WERI-Rb-1 (cell line): ENCODE data around the gene NEXN.

ENCODE experiments used
- DNase-seq: peaks from one replicate; pipeline ENCODE4 v3.0.0-alpha.2; 2020
- H3K27ac ChIP-seq: fragments of 250-450 bp; sonication (Bioruptor Pico); 2 replicates; pipeline ENCODE4 v1.5.1; 2020; ENCODE audit warnings: mild to moderate bottlenecking, moderate library complexity
- H3K27me3 ChIP-seq: fragments of 250-450 bp; sonication (Bioruptor Pico); 2 replicates; pipeline ENCODE4 v1.5.1; 2021; ENCODE audit warnings: mild to moderate bottlenecking, low read depth, moderate library complexity; ENCODE audit not compliant: insufficient read depth, severe bottlenecking
- H3K36me3 ChIP-seq: fragments of 250-450 bp; sonication (Bioruptor Pico); 2 replicates; pipeline ENCODE4 v1.5.1; 2020; ENCODE audit warnings: mild to moderate bottlenecking, moderate library complexity
- H3K4me3 ChIP-seq: 2 replicates; pipeline ENCODE4 v1.5.1; 2011; ENCODE audit warnings: low read depth, mild to moderate bottlenecking, control low read depth, low read length
- H3K9me3 ChIP-seq: fragments of 250-450 bp; sonication (Bioruptor Pico); 2 replicates; pipeline ENCODE4 v1.5.1; 2021; ENCODE audit warnings: mild to moderate bottlenecking, moderate library complexity; ENCODE audit not compliant: severe bottlenecking
- TF ChIP-seq, protein P1 (sequence below): IDR thresholded peaks from 2 replicates; pipeline ENCODE4 v1.5.1; 2011; ENCODE audit warnings: low read depth, mild to moderate bottlenecking, control low read depth, inconsistent platforms, low read length

The NEXN gene

DNA sequence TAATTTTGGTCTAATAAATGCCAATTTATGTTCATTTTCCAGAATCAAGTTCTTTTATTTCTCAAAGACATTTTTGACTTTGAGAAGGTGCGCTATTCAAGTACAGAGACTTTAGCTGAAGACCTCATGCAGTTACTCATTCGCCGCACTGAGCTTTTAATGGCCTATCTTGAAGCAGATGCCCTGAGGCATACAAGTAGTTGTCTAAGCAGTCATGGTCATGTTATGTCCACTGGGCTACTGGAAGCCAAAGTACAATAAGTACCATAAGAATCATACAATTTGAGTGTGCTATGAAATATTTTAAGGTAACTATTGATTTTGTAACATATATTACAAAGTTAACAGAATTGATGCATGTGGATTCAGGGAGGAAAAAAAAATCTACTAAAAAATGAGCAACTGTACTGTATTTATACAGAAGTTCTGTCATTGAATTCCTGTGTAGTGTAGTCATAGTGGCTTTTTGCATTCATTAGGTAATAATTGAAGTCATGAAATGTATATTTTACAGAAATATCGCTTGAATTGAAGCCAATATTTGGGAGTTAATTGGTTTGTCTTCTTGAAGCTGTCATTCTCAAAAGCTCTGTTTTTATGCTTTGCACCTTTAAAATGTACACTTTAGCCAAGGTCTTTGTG lies 13.5 kb upstream of the NEXN start:
- Histone ChIP-seq H3K9me3 (no peaks in the 10 kb centered on the region), H3K27me3 (no peaks in the 10 kb centered on the region), H3K27ac (no peak overlapping the region), H3K36me3 (no peaks in the 10 kb centered on the region), H3K4me3 (no peak overlapping the region)
- TF ChIP-seq, protein P1, sequence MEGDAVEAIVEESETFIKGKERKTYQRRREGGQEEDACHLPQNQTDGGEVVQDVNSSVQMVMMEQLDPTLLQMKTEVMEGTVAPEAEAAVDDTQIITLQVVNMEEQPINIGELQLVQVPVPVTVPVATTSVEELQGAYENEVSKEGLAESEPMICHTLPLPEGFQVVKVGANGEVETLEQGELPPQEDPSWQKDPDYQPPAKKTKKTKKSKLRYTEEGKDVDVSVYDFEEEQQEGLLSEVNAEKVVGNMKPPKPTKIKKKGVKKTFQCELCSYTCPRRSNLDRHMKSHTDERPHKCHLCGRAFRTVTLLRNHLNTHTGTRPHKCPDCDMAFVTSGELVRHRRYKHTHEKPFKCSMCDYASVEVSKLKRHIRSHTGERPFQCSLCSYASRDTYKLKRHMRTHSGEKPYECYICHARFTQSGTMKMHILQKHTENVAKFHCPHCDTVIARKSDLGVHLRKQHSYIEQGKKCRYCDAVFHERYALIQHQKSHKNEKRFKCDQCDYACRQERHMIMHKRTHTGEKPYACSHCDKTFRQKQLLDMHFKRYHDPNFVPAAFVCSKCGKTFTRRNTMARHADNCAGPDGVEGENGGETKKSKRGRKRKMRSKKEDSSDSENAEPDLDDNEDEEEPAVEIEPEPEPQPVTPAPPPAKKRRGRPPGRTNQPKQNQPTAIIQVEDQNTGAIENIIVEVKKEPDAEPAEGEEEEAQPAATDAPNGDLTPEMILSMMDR, result no peak
- no peak for DNase-seq

DNA sequence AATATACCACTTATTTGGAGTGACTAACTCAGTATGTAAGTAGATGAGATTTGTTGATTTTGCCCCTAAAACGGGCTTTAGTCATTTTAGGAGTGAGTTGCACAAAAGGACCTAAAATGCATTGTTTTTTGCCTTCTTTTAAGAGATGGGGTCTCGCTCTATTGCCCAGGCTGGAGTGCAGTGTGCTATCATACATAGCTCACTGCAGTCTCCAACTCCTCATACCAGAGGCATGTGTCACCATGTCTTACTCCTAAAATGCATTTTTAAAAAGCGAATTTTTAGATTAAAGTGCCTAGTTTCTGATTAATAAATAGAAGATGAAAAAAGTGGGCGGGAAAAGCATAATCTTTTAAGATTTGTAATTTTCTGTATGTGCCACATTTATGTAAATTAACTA lies 11.5 kb upstream of the NEXN start:
- DNase-seq, result no peak
- H3K27me3 ChIP-seq, result no peaks in the 10 kb centered on the region
- no peaks in the 10 kb centered on the region for H3K9me3 ChIP-seq
- no peak overlapping the region for H3K4me3 ChIP-seq
- H3K36me3 ChIP-seq, result no peaks in the 10 kb centered on the region
- no peak overlapping the region for H3K27ac ChIP-seq
- TF ChIP-seq, protein P1, result no peak

DNA sequence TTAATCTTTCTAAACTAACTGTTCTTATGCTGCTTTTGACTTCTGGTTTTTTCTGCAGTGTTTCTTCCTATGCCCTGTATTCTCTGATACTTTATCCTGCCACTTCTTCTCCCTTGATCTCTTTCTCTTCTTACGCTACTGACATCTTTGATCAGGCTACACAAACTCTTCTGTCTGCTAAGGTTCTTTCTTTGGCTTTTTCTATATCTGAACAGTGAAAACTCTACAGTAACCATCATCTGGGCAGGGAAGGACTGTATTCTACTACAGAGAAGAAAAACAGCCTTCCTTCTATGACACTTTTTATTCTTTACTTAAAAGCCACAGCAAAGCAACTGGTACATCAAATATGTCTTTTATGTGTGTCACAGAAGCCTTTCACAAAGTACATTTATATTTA lies 7.4 kb upstream of the NEXN start:
- no peak overlapping the region for H3K4me3 ChIP-seq
- no peak for DNase-seq
- TF ChIP-seq, protein P1, result no peak

DNA sequence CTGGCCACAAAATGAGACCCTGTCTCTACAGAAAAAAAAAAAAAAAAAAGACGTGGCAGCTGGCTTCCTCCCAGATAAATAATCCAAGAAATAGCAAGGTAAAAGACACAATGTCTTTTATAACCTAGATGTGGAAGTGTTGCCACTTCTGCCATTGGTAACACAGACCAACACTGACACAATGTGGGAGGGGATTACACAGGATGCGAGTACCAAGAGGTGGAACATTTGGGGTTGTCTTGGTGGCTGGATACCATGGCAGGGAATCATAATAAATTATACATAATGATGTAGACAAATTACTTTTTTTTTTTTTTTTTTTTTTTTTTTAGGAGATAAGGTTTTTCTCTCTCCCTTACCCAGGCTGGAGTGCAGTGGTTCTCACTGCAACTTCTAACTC lies 6.0 kb upstream of the NEXN start:
- Histone ChIP-seq H3K27ac (no peak overlapping the region), H3K9me3 (no peaks in the 10 kb centered on the region), H3K27me3 (no peaks in the 10 kb centered on the region), H3K36me3 (no peaks in the 10 kb centered on the region), H3K4me3 (no peak overlapping the region)
- TF ChIP-seq, protein P1, result no peak
- DNase-seq, result no peak

More for the DNA sequence above, 7.4 kb upstream of the NEXN start:
- Histone ChIP-seq H3K27me3 (no peaks in the 10 kb centered on the region), H3K9me3 (no peaks in the 10 kb centered on the region), H3K36me3 (no peaks in the 10 kb centered on the region), H3K27ac (no peak overlapping the region)

DNA sequence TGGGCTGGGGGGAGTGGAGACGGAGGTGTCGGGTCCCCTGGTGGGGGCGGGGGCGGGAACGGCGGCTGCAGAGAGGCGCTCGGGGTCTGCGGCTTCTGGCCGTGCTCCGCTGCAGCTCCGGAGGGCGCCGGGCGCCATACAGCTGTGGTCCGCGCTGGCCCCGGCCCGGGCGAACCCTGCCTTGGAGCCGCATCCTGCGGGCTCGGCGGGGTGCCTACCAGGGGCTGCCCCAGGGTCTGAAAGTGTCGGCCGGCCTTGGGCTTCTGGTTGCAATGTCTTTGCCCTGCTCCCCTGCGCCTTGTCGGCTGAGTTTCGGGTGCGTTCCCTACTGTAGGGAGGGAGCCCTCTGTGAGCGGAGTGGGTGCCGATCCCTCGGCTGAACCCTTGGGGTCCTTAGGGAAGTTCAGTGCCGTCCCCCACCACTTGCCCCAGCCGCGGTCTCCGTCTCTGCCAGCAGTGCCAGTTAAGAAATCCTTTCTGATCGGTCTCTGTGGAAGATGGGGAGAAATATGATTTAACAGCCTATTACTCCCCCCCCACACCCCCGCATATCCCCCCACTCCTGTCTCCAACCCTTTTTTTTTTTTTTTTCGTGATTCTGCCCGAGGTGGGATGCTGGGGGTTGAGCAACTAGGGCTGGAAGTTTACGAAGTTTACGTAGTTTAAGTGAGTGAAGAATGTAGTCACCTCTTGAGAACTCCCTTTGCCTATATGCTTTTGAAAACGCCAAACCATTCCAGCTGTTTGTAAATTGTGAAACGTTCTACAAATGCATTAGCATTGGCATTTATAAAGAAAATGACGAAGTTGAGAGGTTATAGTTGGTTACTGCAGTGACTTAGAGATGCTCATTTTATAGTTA lies 588 bp downstream of the NEXN start:
- no peaks in the 10 kb centered on the region for H3K27me3 ChIP-seq
- H3K4me3 ChIP-seq, result peak overlapping the region; percentile 50
- no peaks in the 10 kb centered on the region for H3K9me3 ChIP-seq
- H3K36me3 ChIP-seq, result no peaks in the 10 kb centered on the region
- peak; percentile 9 for DNase-seq
- no peak overlapping the region for H3K27ac ChIP-seq
- TF ChIP-seq, protein P1, result no peak
